GM10266 (cell line): ENCODE measurements around the gene ITM2B.

ENCODE experiments used
- DNase-seq: peaks from one replicate; pipeline ENCODE4 v3.0.0; 2012; ENCODE audit errors: extremely low spot score
- TF ChIP-seq, protein P1 (sequence below): IDR thresholded peaks from 2 replicates; pipeline ENCODE4 v1.5.1; 2012; ENCODE audit warnings: mild to moderate bottlenecking, low read depth; ENCODE audit not compliant: control insufficient read depth, insufficient read depth; ENCODE audit errors: missing control alignments

Gene ITM2B

DNA sequence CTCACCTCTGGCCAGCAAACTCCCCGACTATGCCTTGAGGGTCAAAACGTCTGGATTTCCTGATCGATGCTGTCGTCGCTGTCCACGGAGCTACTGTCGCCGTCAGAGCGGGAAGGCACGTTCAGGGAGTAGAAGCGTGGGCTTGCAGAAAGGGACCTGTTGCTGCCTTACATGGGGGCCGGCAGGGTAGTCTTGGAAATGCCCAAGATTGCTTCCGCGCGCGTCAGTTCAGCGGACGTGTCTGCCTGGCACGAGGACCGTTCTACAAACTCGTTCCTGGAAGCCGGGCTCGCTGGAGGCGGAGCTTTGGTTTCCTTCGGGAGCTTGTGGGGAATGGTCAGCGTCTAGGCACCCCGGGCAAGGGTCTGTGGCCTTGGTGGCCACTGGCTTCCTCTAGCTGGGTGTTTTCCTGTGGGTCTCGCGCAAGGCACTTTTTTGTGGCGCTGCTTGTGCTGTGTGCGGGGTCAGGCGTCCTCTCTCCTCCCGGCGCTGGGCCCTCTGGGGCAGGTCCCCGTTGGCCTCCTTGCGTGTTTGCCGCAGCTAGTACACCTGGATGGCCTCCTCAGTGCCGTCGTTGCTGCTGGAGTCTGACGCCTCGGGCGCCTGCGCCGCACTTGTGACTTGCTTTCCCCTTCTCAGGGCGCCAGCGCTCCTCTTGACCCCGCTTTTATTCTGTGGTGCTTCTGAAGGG, 86.0 kb downstream of the ITM2B start:
- TF ChIP-seq, protein P1, sequence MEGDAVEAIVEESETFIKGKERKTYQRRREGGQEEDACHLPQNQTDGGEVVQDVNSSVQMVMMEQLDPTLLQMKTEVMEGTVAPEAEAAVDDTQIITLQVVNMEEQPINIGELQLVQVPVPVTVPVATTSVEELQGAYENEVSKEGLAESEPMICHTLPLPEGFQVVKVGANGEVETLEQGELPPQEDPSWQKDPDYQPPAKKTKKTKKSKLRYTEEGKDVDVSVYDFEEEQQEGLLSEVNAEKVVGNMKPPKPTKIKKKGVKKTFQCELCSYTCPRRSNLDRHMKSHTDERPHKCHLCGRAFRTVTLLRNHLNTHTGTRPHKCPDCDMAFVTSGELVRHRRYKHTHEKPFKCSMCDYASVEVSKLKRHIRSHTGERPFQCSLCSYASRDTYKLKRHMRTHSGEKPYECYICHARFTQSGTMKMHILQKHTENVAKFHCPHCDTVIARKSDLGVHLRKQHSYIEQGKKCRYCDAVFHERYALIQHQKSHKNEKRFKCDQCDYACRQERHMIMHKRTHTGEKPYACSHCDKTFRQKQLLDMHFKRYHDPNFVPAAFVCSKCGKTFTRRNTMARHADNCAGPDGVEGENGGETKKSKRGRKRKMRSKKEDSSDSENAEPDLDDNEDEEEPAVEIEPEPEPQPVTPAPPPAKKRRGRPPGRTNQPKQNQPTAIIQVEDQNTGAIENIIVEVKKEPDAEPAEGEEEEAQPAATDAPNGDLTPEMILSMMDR = no peak

More for the DNA sequence above, 86.0 kb downstream of the ITM2B start:
- no peak for DNase-seq
